Effector memory CD8-positive, alpha-beta T cell (primary cell): Measurements from ENCODE around the gene PSEN2.

ENCODE experiments used
- ATAC-seq: fragments of 150-1000 bp; cut with Tn5 transposase; replicated peaks from 2 replicates; pipeline ENCODE4 v1.10.0; 2021; ENCODE audit warnings: mild to moderate bottlenecking, moderate library complexity
- DNase-seq, 3 experiments: peaks; one replicate each; pipeline ENCODE4 v3.0.0; 2021
- H3K27ac Mint-ChIP-seq, 2 donors: one replicate each; pipeline ENCODE4 v1.8.0; 2022; ENCODE audit warnings: mild to moderate bottlenecking in 2 of 2, mixed read lengths in 2 of 2, moderate library complexity in 2 of 2
- H3K27me3 Mint-ChIP-seq, 2 donors: one replicate each; pipeline ENCODE4 v1.8.0; 2022; ENCODE audit warnings: mixed read lengths in 2 of 2
- H3K36me3 Mint-ChIP-seq: one replicate; pipeline ENCODE4 v1.8.0; 2022; ENCODE audit warnings: mild to moderate bottlenecking, moderate library complexity, mixed read lengths; ENCODE audit not compliant: insufficient read depth
- H3K4me1 Mint-ChIP-seq, 2 donors: one replicate each; pipeline ENCODE4 v1.8.0; 2022; ENCODE audit warnings: low read depth in 2 of 2, mixed read lengths in 2 of 2
- H3K4me3 Mint-ChIP-seq, 2 donors: one replicate each; pipeline ENCODE4 v1.8.0; 2022; ENCODE audit warnings: mild to moderate bottlenecking in 2 of 2, mixed read lengths in 2 of 2, moderate library complexity in 2 of 2
- H3K9me3 Mint-ChIP-seq, 2 donors: one replicate each; pipeline ENCODE4 v1.8.0; 2022; ENCODE audit warnings: mixed read lengths in 2 of 2

PSEN2 gene

GRCh38 chr1:226894826-226895225 is 24.4 kb downstream of the PSEN2 start:
- Mint-ChIP-seq H3K9me3 (no peaks in the 10 kb centered on the region), H3K4me1 (no peaks in the 10 kb centered on the region), H3K27ac (no peak overlapping the region), H3K36me3 (peaks cover 6% of the 10 kb centered on the region), H3K4me3 (no peak overlapping the region), H3K27me3 (no peaks in the 10 kb centered on the region)
- ATAC-seq (no peak), DNase-seq (no peak)

DNA sequence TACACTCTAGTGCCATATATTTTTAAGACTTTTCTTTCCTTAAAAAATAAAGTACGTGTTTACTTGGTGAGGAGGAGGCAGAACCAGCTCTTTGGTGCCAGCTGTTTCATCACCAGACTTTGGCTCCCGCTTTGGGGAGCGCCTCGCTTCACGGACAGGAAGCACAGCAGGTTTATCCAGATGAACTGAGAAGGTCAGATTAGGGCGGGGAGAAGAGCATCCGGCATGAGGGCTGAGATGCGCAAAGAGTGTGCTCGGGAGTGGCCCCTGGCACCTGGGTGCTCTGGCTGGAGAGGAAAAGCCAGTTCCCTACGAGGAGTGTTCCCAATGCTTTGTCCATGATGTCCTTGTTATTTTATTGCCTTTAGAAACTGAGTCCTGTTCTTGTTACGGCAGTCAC is 25.2 kb downstream of the PSEN2 start:
- Mint-ChIP-seq H3K27ac (no peak overlapping the region), H3K36me3 (peaks cover 6% of the 10 kb centered on the region), H3K27me3 (no peaks in the 10 kb centered on the region), H3K4me1 (no peaks in the 10 kb centered on the region), H3K9me3 (no peaks in the 10 kb centered on the region), H3K4me3 (no peak overlapping the region)
- DNase-seq (no peak), ATAC-seq (no peak)

- Mint-ChIP-seq H3K9me3 (no peaks in the 10 kb centered on the region), H3K36me3 (peaks cover 2% of the 10 kb centered on the region)
These were observed 27.8 kb downstream of the PSEN2 start for GRCh38 chr1:226898246-226898645.

GRCh38 chr1:226901421-226901820 is 31.0 kb downstream of the PSEN2 start:
- DNase-seq (no peak), ATAC-seq (no peak)
- H3K4me1 Mint-ChIP-seq: no peaks in the 10 kb centered on the region
- H3K27me3 Mint-ChIP-seq: no peaks in the 10 kb centered on the region
- no peaks in the 10 kb centered on the region for H3K9me3 Mint-ChIP-seq
- peaks cover 2% of the 10 kb centered on the region for H3K36me3 Mint-ChIP-seq
- H3K4me3 Mint-ChIP-seq: no peak overlapping the region
- H3K27ac Mint-ChIP-seq: peak overlapping the region in 1 of 2 donors; percentile 61

More at GRCh38 chr1:226898246-226898645, 27.8 kb downstream of the PSEN2 start:
- no peak for DNase-seq
- ATAC-seq: no peak
- no peaks in the 10 kb centered on the region for H3K27me3 Mint-ChIP-seq
- H3K27ac Mint-ChIP-seq: no peak overlapping the region
- H3K4me1 Mint-ChIP-seq: no peaks in the 10 kb centered on the region
- H3K4me3 Mint-ChIP-seq: no peak overlapping the region

DNA sequence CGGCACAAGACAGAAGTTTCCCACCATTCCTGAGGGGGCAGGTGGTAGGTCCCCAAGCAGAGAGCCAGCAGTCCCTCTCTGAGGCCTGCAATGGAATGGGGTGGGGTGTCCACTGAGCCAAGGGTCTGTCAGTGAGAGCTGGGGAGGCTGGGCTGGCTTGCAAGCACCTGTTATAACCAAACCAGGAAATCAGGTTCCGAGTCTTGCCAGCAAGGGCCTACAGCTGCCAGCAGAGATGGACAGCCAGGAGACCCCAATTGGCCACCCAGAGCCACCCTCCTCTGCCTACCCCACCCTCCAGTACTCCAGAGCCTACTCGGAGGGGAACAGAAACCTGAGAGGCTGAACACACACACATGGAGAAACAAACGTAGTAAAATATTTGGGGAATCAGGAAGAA is 32.2 kb downstream of the PSEN2 start:
- no peaks in the 10 kb centered on the region for H3K4me1 Mint-ChIP-seq
- H3K27ac Mint-ChIP-seq: peak overlapping the region in 1 of 2 donors; percentile 61
- DNase-seq (no peak), ATAC-seq (no peak)
- H3K27me3 Mint-ChIP-seq: no peaks in the 10 kb centered on the region
- no peak overlapping the region for H3K4me3 Mint-ChIP-seq
- H3K36me3 Mint-ChIP-seq: peaks cover 2% of the 10 kb centered on the region
- no peaks in the 10 kb centered on the region for H3K9me3 Mint-ChIP-seq

- Mint-ChIP-seq H3K27ac (no peak overlapping the region), H3K9me3 (no peaks in the 10 kb centered on the region), H3K36me3 (no peaks in the 10 kb centered on the region), H3K4me3 (no peak overlapping the region), H3K27me3 (no peaks in the 10 kb centered on the region), H3K4me1 (no peaks in the 10 kb centered on the region)
- ATAC-seq (no peak), DNase-seq (no peak)
These were observed 33.7 kb downstream of the PSEN2 start for GRCh38 chr1:226903819-226904716.

GRCh38 chr1:226904772-226905171 is 34.4 kb downstream of the PSEN2 start:
- Mint-ChIP-seq H3K9me3 (no peaks in the 10 kb centered on the region), H3K27me3 (no peaks in the 10 kb centered on the region), H3K36me3 (no peaks in the 10 kb centered on the region), H3K4me1 (no peaks in the 10 kb centered on the region), H3K27ac (no peak overlapping the region), H3K4me3 (no peak overlapping the region)
- DNase-seq (no peak), ATAC-seq (no peak)

GRCh38 chr1:226908419-226908818 is 38.0 kb downstream of the PSEN2 start:
- no peaks in the 10 kb centered on the region for H3K36me3 Mint-ChIP-seq
- no peak overlapping the region for H3K4me3 Mint-ChIP-seq
- H3K9me3 Mint-ChIP-seq: no peaks in the 10 kb centered on the region
- no peaks in the 10 kb centered on the region for H3K4me1 Mint-ChIP-seq
- no peak for ATAC-seq
- DNase-seq: no peak
- H3K27ac Mint-ChIP-seq: no peak overlapping the region
- no peaks in the 10 kb centered on the region for H3K27me3 Mint-ChIP-seq

- Mint-ChIP-seq H3K27me3 (no peaks in the 10 kb centered on the region), H3K9me3 (no peaks in the 10 kb centered on the region)
- no peak for ATAC-seq
These were observed 38.5 kb downstream of the PSEN2 start for GRCh38 chr1:226908913-226909312.

GRCh38 chr1:226912587-226913176 is 42.3 kb downstream of the PSEN2 start:
- Mint-ChIP-seq H3K27me3 (no peaks in the 10 kb centered on the region), H3K36me3 (no peaks in the 10 kb centered on the region), H3K4me1 (no peaks in the 10 kb centered on the region), H3K4me3 (no peak overlapping the region), H3K27ac (no peak overlapping the region), H3K9me3 (no peaks in the 10 kb centered on the region)
- DNase-seq (peak in 1 of 3 experiments; percentile 7), ATAC-seq (no peak)

More at GRCh38 chr1:226908913-226909312, 38.5 kb downstream of the PSEN2 start:
- Mint-ChIP-seq H3K27ac (no peak overlapping the region), H3K4me1 (no peaks in the 10 kb centered on the region), H3K4me3 (no peak overlapping the region), H3K36me3 (no peaks in the 10 kb centered on the region)
- no peak for DNase-seq

- H3K9me3 Mint-ChIP-seq: no peaks in the 10 kb centered on the region
- no peak for DNase-seq
- H3K27me3 Mint-ChIP-seq: no peaks in the 10 kb centered on the region
- no peaks in the 10 kb centered on the region for H3K36me3 Mint-ChIP-seq
- H3K4me3 Mint-ChIP-seq: no peak overlapping the region
- ATAC-seq: no peak
- H3K27ac Mint-ChIP-seq: no peak overlapping the region
- no peaks in the 10 kb centered on the region for H3K4me1 Mint-ChIP-seq
These were observed 45.2 kb downstream of the PSEN2 start for GRCh38 chr1:226915672-226915995.

DNA sequence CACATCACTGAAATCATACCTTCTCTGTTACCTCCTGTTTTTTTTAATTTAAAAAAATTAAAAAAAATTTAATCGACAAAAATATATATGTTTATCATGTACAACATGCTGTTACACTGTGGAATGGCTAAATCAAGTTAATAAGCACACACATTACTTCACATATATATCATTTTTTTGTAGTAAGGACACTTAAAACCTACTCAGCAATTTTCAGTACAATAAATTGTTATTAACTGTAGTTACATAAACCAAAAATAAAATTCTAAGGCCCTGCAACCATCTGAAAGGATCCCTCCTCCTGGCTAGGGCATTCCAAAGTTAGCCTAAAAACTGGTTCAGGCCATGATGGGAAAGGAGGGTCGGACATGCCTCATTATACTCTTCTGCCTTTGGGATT is 46.1 kb downstream of the PSEN2 start:
- DNase-seq (no peak), ATAC-seq (no peak)
- Mint-ChIP-seq H3K4me3 (no peak overlapping the region), H3K36me3 (no peaks in the 10 kb centered on the region), H3K9me3 (no peaks in the 10 kb centered on the region), H3K27me3 (no peaks in the 10 kb centered on the region), H3K27ac (no peak overlapping the region), H3K4me1 (no peaks in the 10 kb centered on the region)

GRCh38 chr1:226919587-226919986 is 49.2 kb downstream of the PSEN2 start:
- Mint-ChIP-seq H3K27me3 (peaks cover 0 to 3% of the 10 kb centered on the region in 2 donors), H3K9me3 (no peaks in the 10 kb centered on the region), H3K36me3 (no peaks in the 10 kb centered on the region), H3K27ac (no peak overlapping the region), H3K4me3 (no peak overlapping the region), H3K4me1 (no peaks in the 10 kb centered on the region)
- no peak for DNase-seq
- no peak for ATAC-seq

- Mint-ChIP-seq H3K4me1 (no peaks in the 10 kb centered on the region), H3K27me3 (peaks cover 0 to 7% of the 10 kb centered on the region in 2 donors), H3K27ac (no peak overlapping the region), H3K4me3 (no peak overlapping the region), H3K36me3 (no peaks in the 10 kb centered on the region), H3K9me3 (no peaks in the 10 kb centered on the region)
- no peak for DNase-seq
- ATAC-seq: no peak
These were observed 49.6 kb downstream of the PSEN2 start for GRCh38 chr1:226919995-226920394.
